Keratinocyte (primary cell): ENCODE data around the gene MS4A7.
"Not testable (repeated sequence)": the region's sequence is repeated elsewhere in the genome, so short reads cannot be mapped to it uniquely, and the experiment has no call there.

Experiments
- CTCF ChIP-seq, 3 experiments: IDR thresholded peaks in 1 of 3; conservative IDR thresholded peaks in 1 of 3; optimal IDR thresholded peaks in 1 of 3; 2 replicates in 2 of 3; 3 replicates in 1 of 3; pipeline versions ENCODE3 to v1.5.1; 2011; ENCODE audit warnings: low read length in 3 of 3, mild to moderate bottlenecking in 3 of 3, moderate library complexity in 2 of 3, control low read depth in 1 of 3, inconsistent platforms in 1 of 3; ENCODE audit not compliant: insufficient read depth in 2 of 3; ENCODE audit errors: extremely low read depth in 1 of 3
- EZH2 ChIP-seq: IDR thresholded peaks from one replicate; pipeline ENCODE4 v1.6.1; 2012; ENCODE audit warnings: inconsistent platforms, mild to moderate bottlenecking, low read length, moderate library complexity

- TF ChIP-seq CTCF (optimal IDR thresholded peaks at IDR 0.05 in 1 of 3, IDR thresholded peaks at IDR 0.05 in 1 of 3, conservative IDR thresholded peaks at IDR 0.05 in 1 of 3; ENCODE audit: extremely low read depth in 1 of 3, insufficient read depth in 2 of 3, low read length in 3 of 3); EZH2: not testable (repeated sequence)
Observed at GRCh38 chr11:60366262-60366904, 11.9 kb upstream of the MS4A7 start.
